Epithelial cell of alveolus of lung (primary cell): ENCODE data around the gene NDUFB6. TPM values are rescaled to one million over a fixed set of nuclear protein-coding genes. Genes with fewer than 3 reads are reported as not detected.

ENCODE experiments used
- total RNA-seq: library from RNA; depleted of rRNA; stranded (reverse); fragments of >200 nt; gene quantifications from 2 replicates; pipeline ENCODE4 v1.2.1, GENCODE V29; 2015

The NDUFB6 gene
- total RNA-seq: 60.4 and 80.8 TPM in 2 replicates

GRCh38 chr9:32572900-32573523, at the start of gene NDUFB6:
Gene NDUFB6 (minus strand): TSS chr9:32573159. CDS start chr9:32573060, 99 bp downstream.

GRCh38 chr9:32552172-32552872, 20.6 kb downstream of the NDUFB6 start, which contains the start of the genes SMIM27 and TOPORS:
Gene SMIM27 (plus strand): TSS chr9:32552327. CDS start chr9:32552435, 108 bp downstream.
Gene TOPORS (minus strand): TSS chr9:32552586. CDS start chr9:32552436, 150 bp downstream.

GRCh38 chr9:32526041-32526706, 46.8 kb downstream of the NDUFB6 start, which contains the start of gene RIGI:
Gene RIGI (minus strand): TSS chr9:32526196. CDS start chr9:32526166, 30 bp downstream.

Other genes starting within 250 kb of the NDUFB6 start
- 112 and 144 TPM in 2 replicates for gene ACO1, start 188.5 kb downstream of the NDUFB6 start, total RNA-seq
- gene RIGI, start 47.0 kb downstream of the NDUFB6 start, total RNA-seq: 2.8 and 15.3 TPM in 2 replicates
- gene SMIM27, start 20.8 kb downstream of the NDUFB6 start, total RNA-seq: 2.8 and 6.7 TPM in 2 replicates
- 15.6 and 20.5 TPM in 2 replicates for gene TOPORS, start 20.6 kb downstream of the NDUFB6 start, total RNA-seq
- gene TAF1L, start 62.5 kb upstream of the NDUFB6 start, total RNA-seq: under 0.01 TPM in 1 of 2 replicates, not detected in the other
- gene TMEM215, start 210.4 kb upstream of the NDUFB6 start, total RNA-seq: not detected in 2 replicates